Motor neuron (in vitro differentiated cells): ENCODE measurements around the gene SGSH. TPM values are rescaled to one million over a fixed set of nuclear protein-coding genes. Genes with fewer than 3 reads are reported as not detected.
A peak's percentile ranks its signal among the peaks of the same experiment; 100 is the strongest.
"Not testable (repeated sequence)": the region's sequence is repeated elsewhere in the genome, so short reads cannot be mapped to it uniquely, and the experiment has no call there.

Source experiments
- ATAC-seq, 8 experiments: fragments of 200-7000 bp; cut with Tn5 transposase; replicated peaks in 6 of 8; 2 replicates each; pipeline ENCODE4 v1.8.0; 2021; ENCODE audit warnings: mild to moderate bottlenecking in 8 of 8, moderate library complexity in 8 of 8
- H3K27ac ChIP-seq, 2 donors: fragments of 250-450 bp; sonication (Bioruptor Pico); 2 replicates each; pipeline ENCODE4 v1.9.0; 2021; ENCODE audit warnings: antibody characterized with exemption in 2 of 2, mild to moderate bottlenecking in 2 of 2, moderate library complexity in 1 of 2
- H3K4me1 ChIP-seq, 2 donors: fragments of 250-450 bp; sonication (Bioruptor Pico); replicated peaks in 1 of 2; 2 replicates each; pipeline ENCODE4 v1.6.1; 2021; ENCODE audit warnings: antibody characterized with exemption in 2 of 2, mild to moderate bottlenecking in 2 of 2, moderate library complexity in 1 of 2
- H3K4me3 ChIP-seq, 5 donors: fragments of 250-450 bp; sonication (Bioruptor Pico); 2 replicates each; pipeline ENCODE4 v1.9.0; 2021; ENCODE audit warnings: antibody characterized with exemption in 5 of 5, mild to moderate bottlenecking in 5 of 5, moderate library complexity in 4 of 5
- whole genome bisulfite sequencing, 10 experiments: fragments of 450-650 bp; shearing (Covaris generic); methylation state at CpG; one replicate each; pipeline ENCODE4 v1.0.0; 2022; 5-methylcytosine and 5-hydroxymethylcytosine counted together
- in situ Hi-C, 9 experiments: fragments of 400-800 bp; cut with MboI; loops; one replicate each; pipeline ENCODE4 v1.15.0; 2021; ENCODE audit warnings: low sequenced_read_pairs in 9 of 9, low pct_unique_long_range_greater_than_20kb in 2 of 9; ENCODE audit not compliant: unreplicated experiment in 9 of 9
- total RNA-seq, 8 experiments: library from RNA; unstranded; fragments of 300-600 nt; gene quantifications; 2 replicates each; pipeline versions ENCODE4 v1.2.3 to v1.2.4, GENCODE V29; 2022

SGSH gene
- total RNA-seq, 8 experiments from 2014 or later = 5.5 to 56.6 (median 11.2) TPM

- ATAC-seq = peak in 2 of 8 experiments; percentile 13 to 35
- Histone ChIP-seq H3K27ac (no peak overlapping the region), H3K4me3 (no peak overlapping the region), H3K4me1 (no peaks in the 10 kb centered on the region)
- WGBS, 10 experiments = 20 to 100% (median 88%) methylated on average over 1 to 8 of the region's 23 CpGs; no CpG with 5 or more reads in 6 of the 10 experiments
- in situ Hi-C loops = no loop called here
Measured at GRCh38 chr17:80248001-80248893, 28.1 kb upstream of the SGSH start.

DNA sequence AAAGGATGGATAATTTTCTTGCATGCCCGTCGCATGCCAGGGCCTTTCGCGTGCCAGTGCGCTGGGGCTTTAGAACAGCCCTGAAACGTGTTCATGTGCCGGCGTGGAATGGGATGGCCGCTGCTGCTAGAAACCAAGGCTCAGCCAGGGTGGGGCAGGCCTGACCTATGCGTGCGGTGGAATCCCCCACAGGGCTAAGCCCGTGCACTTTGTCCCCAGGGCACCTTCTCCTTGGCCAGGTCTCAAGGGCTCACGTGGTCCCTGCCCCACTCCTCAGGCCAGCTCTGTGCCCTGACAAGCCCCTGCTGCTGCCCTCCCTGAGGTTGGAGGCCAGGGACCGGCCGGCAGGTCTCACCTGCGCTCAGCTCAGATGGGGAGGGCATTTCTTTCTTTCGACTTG lies 27.4 kb upstream of the SGSH start:
- in situ Hi-C loops = no loop called here
- WGBS, 10 experiments = 33 to 100% (median 81%) methylated on average over 1 to 3 of the region's 17 CpGs; no CpG with 5 or more reads in 6 of the 10 experiments
- Histone ChIP-seq H3K27ac (no peak overlapping the region), H3K4me3 (no peak overlapping the region), H3K4me1 (no peaks in the 10 kb centered on the region)
- ATAC-seq = no peak

DNA sequence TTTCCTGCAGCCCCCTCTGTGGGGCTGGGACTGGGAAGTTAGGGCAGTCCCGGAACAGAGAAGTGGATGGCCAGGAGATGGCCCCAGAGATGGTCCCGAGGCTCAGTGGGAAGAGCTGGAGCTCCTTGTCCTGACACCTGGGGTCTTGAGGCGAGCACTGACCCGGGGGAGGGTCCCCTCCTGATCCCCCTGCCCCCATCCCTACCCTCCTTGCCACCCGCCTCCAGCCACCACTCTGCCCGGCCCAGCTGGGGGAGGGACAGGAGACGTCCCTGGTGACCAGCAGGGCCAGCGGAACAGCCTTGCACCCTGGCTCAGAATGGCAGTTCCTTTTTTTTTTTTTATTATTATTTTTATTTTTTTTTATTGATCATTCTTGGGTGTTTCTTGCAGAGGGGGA lies 26.6 kb upstream of the SGSH start:
- WGBS, 10 experiments = 86 to 100% (median 100%) methylated on average over 1 to 3 of the region's 8 CpGs; no CpG with 5 or more reads in 7 of the 10 experiments
- H3K27ac ChIP-seq = no peak overlapping the region
- no peaks in the 10 kb centered on the region for H3K4me1 ChIP-seq
- no peak overlapping the region for H3K4me3 ChIP-seq
- no peak for ATAC-seq
- in situ Hi-C loops = no loop called here

DNA sequence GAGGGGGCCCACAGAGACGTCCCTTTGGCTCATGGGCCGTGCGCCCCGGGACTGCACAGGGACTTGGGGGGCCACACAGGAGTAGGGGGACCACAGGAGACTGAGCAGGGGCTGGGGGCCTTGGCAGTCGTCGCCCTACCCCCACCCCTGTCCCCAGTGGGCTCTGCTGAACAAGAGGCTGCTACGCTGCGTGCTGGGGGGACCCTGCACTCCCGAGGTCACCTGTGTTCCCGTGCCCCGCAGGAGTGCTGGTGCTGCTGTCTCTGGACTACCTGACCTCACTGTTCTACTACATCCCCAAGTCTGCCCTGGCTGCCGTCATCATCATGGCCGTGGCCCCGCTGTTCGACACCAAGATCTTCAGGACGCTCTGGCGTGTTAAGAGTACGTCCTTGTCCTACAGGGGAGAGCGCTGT lies 26.1 kb upstream of the SGSH start:
- WGBS, 10 experiments = 94 to 95% methylated on average over 6 to 8 of the region's 19 CpGs; no CpG with 5 or more reads in 8 of the 10 experiments
- Histone ChIP-seq H3K4me3 (no peak overlapping the region), H3K27ac (no peak overlapping the region), H3K4me1 (no peaks in the 10 kb centered on the region)
- in situ Hi-C loops = no loop called here
- peak in 2 of 8 experiments; percentile 11 to 16 for ATAC-seq

GRCh38 chr17:80245566-80246265 lies 25.6 kb upstream of the SGSH start:
- no peaks in the 10 kb centered on the region for H3K4me1 ChIP-seq
- WGBS, 10 experiments = 80 to 100% (median 98%) methylated on average over 1 to 7 of the region's 27 CpGs; no CpG with 5 or more reads in 5 of the 10 experiments
- in situ Hi-C loops = no loop called here
- ATAC-seq = peak in 2 of 8 experiments; percentile 11 to 12
- no peak overlapping the region for H3K27ac ChIP-seq
- no peak overlapping the region for H3K4me3 ChIP-seq

- H3K27ac ChIP-seq = no peak overlapping the region
- in situ Hi-C loops = no loop called here
- H3K4me1 ChIP-seq = no peaks in the 10 kb centered on the region
- no peak for ATAC-seq
- 56 to 100% (median 83%) methylated on average over 1 to 18 of the region's 22 CpGs; no CpG with 5 or more reads in 2 of the 10 experiments for WGBS, 10 experiments
- no peak overlapping the region for H3K4me3 ChIP-seq
Measured at GRCh38 chr17:80244871-80245509, 24.9 kb upstream of the SGSH start.

GRCh38 chr17:80244448-80244847 lies 24.3 kb upstream of the SGSH start:
- in situ Hi-C loops, H3K4me3 ChIP-seq, ATAC-seq, H3K27ac ChIP-seq, H3K4me1 ChIP-seq: not testable (repeated sequence)
- 50 to 94% (median 87%) methylated on average over 2 to 5 of the region's 6 CpGs; no CpG with 5 or more reads in 6 of the 10 experiments for WGBS, 10 experiments

GRCh38 chr17:80243526-80244433 lies 23.6 kb upstream of the SGSH start:
- H3K27ac ChIP-seq = no peak overlapping the region
- H3K4me3 ChIP-seq = no peak overlapping the region
- ATAC-seq = no peak
- H3K4me1 ChIP-seq = no peaks in the 10 kb centered on the region
- 76 to 100% (median 94%) methylated on average over 1 to 11 of the region's 26 CpGs; no CpG with 5 or more reads in 3 of the 10 experiments for WGBS, 10 experiments
- in situ Hi-C loops = no loop called here

DNA sequence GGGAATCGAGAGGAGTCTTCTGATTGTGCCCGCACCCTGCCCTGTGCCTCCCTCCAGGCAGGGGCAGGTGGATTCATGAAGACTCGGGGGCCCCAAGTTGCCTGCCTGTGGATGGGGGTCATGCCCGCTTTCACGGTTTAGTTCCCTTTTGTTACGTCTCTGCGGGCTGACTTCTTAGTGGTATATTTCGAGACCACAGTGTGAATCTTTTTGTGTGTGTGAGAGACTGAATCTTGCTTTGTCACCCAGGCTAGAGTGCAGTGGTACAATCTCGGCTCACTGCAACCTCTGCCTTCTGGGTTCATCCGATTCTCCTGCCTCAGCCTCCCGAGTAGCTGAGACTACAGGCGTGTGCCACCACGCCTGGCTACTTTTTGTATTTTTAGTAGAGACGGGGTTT lies 22.4 kb upstream of the SGSH start:
- 67 to 100% (median 90%) methylated on average over 3 to 7 of the region's 14 CpGs; no CpG with 5 or more reads in 5 of the 10 experiments for WGBS, 10 experiments
- ATAC-seq = no peak
- Histone ChIP-seq H3K4me3 (no peak overlapping the region), H3K27ac (no peak overlapping the region), H3K4me1 (no peaks in the 10 kb centered on the region)
- in situ Hi-C loops = no loop called here

DNA sequence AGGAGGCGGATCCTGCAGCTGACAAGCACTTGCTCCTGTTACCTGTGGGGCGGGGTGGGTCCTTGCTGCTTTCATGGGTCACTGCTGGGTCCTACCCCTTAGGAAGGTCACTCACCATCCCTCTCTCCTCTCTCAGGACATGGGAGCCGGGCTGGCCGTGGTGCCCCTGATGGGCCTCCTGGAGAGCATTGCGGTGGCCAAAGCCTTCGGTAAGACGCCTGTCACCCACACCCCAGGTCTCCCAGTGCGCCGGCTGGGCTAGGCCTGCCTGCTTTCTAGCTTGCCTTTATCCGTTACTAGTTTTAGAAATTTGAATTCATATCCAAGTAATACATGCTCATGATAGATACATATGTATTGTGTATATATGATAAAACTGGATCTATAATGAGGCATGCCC lies 17.3 kb upstream of the SGSH start:
- 90 to 100% (median 97%) methylated on average over 1 to 7 of the region's 10 CpGs; no CpG with 5 or more reads in 6 of the 10 experiments for WGBS, 10 experiments
- no peak for ATAC-seq
- Histone ChIP-seq H3K4me1 (no peaks in the 10 kb centered on the region), H3K27ac (no peak overlapping the region), H3K4me3 (no peak overlapping the region)
- in situ Hi-C loops = no loop called here

- WGBS, 10 experiments = 87 to 95% (median 95%) methylated on average over 4 to 5 of the region's 17 CpGs; no CpG with 5 or more reads in 7 of the 10 experiments
- in situ Hi-C loops = no loop called here
- H3K4me1 ChIP-seq = no peaks in the 10 kb centered on the region
- no peak overlapping the region for H3K27ac ChIP-seq
- ATAC-seq = no peak
- no peak overlapping the region for H3K4me3 ChIP-seq
Measured at GRCh38 chr17:80236911-80237310, 16.8 kb upstream of the SGSH start.

DNA sequence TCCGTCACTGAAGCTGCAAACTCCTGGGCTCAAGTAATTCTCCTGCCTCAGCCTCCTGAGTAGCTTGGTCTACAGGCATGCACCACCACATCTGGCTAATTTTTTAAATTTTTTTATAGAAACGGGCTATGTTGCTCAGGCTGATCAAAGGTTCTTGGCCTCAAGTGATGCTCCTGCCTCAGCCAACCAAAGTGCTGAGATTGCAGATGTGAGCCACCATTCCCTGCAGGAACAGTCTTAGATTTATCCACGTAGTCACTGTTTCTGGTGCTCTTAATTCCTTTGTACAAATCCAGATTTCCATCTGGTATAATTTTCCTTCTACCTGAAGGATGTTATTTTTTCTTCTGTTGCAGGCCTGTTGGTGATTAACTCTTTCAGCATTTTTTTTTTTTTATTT lies 13.1 kb upstream of the SGSH start:
- in situ Hi-C loops = no loop called here
- ATAC-seq = no peak
- 33 to 100% (median 100%) methylated on average over 1 to 2 of the region's 3 CpGs; no CpG with 5 or more reads in 1 of the 10 experiments for WGBS, 10 experiments
- Histone ChIP-seq H3K4me3 (no peak overlapping the region), H3K4me1 (no peaks in the 10 kb centered on the region), H3K27ac (no peak overlapping the region)
